HG03558 (cell line): Measurements from ENCODE around the gene LTO1.

Source experiments
- ATAC-seq: cut with Tn5 transposase; IDR thresholded peaks from one replicate; pipeline ENCODE4 v1.9.1; 2021; ENCODE audit warnings: moderate number of reproducible peaks; ENCODE audit not compliant: unreplicated experiment; ENCODE audit errors: extremely low read depth

The LTO1 gene

DNA sequence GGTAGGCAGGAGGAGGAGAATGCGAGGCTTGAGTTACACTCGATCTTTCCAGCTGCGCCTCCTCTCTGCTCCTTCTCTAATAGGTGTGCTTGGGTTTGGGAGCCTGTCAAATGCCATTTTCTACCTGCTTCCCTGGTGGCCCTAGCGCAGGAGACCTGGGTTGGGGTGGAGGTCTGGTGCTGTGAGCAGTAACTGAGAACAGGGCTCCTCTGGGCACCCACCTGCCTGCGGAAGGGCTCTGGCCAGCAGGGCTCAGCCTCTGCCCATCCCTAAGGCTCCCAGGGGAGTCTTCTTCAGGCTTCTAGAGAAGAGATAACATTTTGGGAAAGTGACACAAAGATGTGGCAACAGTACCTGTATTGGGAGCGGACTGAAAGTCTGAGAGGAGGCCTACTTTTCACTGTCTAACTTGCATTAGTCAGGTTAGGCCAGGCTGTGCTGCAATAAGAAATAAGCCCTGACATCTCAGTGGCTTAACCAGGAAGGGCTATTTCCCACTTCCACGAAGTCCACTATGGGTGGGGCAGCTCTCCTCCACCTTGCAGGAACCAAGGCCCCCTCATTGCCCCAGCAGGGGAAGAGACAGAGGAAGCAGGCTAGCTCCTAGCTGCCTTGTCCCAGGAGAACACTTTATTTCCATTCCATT, 7.7 kb upstream of the LTO1 start:
- ATAC-seq = no peak

DNA sequence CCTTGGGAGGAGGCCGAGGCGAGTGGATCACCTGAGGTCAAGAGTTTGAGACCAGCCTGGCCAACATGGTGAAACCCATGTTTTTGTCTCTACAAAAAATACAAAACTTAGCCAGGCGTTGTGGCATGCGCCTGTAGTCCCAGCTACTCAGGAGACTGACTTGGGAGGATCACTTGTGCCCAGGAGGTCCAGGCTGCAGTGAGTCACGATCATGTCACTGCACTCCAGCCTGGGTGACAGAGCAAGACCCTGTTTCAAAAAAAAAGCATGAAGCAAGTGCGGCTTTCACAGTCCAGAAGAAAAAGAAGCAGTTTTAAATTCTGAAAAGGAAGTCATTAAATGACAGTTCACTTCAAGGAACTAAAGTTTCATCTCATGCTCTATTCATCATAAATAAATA, 7.1 kb upstream of the LTO1 start:
- no peak for ATAC-seq

DNA sequence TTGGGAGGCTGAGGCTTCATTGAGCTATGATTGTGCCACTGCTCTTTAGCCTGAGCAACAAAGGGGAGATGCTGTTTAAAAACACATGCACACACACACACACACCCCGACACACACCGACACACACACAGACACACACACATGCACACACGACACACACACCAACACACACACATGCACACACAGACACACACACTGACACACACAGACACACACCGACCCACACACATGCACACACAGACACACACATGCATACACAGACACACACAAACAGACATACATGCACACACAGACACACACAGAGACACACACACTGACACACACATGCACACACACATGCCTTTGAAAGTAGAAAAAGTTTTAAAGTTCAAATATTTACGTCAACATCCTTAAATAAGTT, 5.5 kb upstream of the LTO1 start:
- no peak for ATAC-seq

DNA sequence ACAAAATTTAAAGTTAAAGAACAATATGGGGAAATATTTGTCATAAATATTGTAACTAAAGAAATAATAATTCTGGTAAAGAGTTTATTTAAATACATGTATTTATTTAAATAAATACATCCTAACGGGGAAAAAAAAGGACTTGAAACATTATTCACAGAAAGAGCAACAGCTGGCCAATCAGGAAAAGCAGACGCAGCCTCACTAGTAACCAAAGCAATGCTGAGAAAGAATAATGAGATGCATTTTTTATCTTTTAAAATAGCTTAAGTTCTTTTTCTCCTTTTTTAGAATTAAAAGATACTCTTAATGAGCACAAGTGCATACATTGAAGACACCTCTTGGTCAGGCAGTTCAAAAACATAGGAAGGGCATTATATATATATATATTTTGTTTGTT, 2.6 kb upstream of the LTO1 start:
- ATAC-seq = no peak

DNA sequence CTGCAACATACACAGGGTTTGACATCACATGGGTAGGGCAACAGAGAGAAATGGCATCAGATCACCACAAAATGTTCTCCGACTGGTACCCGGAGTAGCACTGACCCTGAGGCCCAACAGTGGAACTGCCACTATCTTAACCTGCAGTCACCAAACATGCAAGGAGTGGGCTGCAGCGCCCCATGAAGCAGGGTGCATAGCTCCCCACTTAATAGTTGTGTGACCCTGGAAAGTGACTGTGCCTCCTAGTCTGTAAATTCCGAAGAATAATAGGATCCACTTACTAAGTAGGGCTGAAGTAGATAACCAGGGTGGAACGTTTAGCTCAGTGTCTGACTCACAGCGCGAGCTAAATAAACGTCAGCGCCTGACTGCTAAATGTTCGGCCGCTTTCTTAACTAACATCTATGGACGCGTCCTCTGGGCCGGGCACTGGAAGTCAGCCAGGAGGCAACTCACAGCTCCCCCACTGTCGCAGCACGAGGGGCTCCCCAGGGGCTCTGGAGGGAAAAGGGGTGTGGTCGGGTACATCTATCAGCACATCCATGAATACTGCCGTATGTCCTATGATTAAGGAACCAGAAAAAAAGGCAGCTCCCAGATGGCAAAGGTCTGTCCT, 777 bp downstream of the LTO1 start:
- no peak for ATAC-seq

DNA sequence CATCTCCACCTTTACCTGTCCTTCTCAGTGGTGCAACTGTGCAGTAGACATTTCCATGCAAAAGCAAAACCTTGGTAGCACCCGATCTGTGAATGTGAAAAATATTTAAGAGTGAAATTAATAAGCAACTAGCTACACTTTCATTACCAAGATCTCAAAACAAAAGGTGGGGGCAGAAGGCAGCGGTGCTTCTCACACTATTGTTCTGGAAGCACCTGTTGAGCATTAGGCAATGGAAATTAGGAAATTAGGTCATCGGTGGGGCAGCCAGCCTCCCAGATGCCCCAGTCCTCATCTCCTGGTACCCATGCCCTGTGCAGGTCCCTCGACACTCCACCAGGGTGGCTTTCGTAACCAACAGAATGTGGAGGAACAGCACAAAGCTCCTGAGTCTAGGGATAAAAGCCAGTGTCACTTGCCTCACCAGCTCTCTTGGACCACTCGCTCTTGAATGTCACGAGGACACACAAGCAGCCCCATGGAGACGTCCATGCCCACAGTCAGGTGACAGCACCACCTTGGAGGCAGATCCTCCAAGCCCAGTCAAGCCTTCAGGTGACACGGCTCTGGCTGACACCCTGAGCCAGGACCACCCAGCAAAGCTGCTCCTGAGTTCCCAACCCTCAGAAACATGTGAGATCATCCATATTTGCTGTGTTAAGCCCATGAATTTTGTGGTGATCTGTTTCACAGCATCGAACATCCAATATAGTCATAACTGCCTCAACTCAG, 3.3 kb downstream of the LTO1 start:
- no peak for ATAC-seq

DNA sequence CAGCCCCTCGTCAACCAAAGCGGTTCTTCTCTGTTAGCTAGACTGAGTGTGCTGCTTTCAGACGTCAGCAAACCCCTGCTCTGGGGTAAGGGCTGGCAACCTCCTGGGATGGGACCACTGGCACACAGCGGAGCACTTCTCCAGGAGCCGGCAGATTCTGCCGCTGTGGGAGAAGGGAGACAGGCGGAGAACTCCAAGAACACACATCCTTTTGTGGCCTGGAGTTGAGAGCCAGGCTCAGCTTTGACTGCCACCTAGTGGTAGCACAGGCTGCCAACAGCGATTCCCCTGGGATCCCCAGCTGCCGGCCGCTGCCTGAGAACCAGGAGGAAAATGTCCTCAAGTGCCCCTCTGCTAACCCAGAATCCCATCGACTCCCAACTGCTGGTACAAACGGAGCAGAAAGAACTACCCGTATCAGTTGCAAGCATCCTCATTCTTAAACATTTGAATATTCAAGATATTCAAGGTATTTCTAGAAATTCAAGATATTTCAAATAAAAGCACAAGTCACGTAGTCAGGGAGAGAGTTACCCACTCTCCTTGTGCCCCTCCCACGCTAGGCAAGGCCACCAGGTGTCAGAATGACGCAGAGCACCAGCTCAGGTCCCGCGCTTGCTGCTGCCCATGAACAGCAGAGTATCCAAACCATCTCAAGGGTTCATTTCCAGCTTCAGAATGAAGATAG, 4.9 kb downstream of the LTO1 start:
- ATAC-seq = no peak

DNA sequence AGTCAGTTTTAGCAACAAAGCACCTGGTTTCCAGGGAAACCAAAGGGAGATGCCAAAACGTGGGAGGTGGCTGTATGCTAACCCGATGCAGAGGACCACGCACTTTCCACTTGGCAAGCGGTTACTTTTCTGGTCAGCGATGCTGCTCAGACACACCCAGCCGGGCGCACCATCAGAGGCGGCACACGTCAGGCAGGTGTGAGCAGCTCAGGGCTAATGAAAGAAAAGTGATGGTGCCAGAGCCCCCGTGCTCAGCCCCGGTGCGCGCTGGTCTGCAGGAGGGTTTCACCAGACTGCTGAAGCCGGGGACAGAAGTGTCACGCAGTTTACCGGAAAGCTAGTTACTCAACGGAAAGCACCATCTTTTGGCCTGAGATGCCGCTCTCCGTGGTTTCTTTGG, 5.7 kb downstream of the LTO1 start:
- no peak for ATAC-seq

DNA sequence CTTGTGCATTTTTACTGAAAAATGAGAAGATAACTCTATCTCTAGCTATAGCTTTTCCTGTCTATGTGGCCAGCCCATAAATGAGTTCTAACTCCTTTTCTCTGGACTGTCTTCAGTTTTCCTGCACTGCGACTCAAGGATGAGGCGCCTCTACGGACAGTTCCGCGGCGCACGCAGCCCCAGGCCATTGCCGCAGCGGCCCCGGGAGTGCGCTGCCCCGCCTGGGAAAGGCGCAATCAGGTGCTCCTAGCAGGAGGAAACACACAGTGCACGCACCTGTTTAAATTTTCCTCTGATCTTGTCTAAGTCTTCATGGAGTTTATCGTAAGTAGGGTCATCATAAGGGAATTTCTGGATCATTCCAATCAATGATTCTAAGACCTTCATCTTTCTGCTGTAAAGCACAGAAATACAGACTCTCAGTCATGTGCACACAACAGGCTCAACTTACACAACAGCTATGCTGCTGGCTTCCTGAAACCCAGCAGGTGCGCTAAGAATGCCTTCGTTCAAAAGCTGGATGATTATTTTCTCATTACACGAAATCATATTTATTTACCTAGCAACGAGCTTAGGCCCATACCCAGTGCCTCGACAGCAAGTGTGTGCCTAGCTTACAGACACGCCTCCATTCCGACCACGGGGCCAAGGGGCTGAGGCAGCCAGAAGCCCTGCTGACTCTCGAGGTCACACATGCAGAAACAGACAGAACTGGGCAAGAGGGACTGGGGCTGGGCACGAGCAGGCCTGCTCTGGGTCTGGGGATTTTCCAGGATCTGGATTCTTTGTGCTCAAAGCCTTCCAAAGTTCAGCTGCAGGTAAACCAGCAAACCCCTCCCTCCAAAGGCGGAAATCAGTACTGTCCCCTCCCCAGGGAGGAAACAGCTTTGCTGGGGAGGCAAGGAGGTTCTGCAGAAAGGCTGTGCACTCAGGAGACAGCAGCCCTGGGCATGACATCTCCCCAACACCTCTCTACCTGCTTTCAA, 7.2 kb downstream of the LTO1 start:
- no peak for ATAC-seq

DNA sequence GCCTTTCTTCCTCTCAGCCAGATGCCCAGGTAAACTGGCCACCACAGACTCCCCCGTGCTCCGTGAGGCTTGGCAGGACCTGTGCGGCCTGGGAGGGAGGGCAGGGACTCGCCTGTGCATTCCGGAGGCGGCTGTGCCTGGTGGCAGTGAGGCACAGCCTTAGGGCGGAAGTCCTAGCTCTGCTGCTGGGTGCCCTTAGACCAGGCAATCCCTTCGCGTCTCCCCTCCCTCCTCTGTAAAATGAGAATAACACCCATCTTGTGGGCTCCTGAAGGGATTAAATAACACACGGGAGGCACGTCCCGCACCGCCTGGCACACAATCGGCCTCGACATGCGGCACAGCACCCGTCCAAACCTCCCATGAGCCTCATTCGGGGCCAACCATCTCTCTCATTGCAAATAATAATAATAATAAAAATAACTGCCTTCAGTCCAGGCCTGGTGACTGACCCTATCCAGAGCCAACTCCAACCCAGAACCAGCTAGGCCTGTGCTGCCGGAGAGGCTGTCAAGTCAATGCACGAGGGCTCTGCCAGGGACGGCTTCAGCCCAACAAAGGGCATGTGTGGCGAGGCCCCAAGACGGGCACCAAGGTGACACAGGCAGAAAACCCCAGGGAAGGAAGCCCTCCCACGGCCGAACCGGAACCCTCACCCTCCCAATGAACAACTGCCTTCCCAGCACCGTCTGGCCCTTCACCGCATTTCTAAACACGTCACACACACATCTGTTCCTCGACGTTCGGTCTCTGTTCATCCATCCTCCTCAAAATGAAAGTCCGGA, 8.2 kb downstream of the LTO1 start:
- ATAC-seq = no peak

DNA sequence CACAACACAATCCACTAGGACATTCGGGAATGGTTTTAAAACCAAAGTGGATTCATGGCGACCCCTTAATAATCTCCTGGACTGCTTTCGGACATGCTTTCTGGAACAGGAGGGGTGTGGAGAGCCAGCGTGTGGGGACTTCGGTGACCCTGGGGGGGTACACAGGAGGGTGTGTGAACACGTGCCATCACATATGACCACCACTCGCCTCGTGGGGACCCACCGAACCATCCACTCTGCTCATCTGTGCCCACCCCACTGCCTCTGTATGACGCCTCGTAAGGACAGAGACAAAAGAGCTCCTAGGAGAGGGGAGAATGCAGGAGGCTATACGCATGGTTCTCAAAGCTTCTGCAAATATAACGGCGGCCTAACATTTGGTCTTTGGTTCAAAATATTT, 8.9 kb downstream of the LTO1 start:
- no peak for ATAC-seq

DNA sequence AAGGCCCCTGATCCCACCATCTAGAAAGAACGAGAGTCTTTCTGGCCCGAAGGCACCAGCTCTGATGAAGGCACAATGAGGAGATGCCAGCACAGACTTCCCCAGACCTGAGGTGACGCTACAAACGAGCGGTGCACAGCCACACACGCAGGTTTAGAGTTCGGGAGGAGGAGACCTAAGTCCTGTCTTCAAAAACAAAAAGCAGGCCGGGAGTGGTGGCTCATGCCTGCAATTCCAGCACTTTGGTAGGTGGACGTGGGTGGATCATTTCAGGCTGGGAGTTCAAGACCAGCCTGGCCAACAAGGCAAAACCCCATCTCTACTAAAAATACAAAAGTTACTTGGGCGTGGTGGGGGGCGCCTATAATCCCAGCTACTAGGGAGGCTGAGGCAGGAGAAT, 9.5 kb downstream of the LTO1 start:
- no peak for ATAC-seq

DNA sequence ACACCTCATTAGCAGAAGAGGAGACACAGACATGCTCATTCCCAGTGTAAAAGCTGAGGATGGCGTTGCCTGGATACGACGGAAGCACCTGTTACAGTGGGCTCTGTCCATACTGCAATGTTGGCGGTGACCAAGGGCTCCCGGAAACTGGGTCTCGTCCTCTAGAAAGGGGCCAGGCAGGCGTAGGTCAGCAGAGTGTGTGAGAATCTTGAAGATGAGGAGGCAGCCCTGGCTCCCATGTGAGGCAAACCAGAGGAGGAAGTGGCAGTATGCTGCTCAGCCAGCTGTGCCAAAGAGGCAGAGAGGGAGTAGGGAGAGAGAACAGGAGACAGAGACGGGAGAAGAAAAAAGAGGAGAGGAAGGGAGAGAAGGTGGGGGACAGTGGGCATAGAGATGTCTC, 10.3 kb downstream of the LTO1 start:
- no peak for ATAC-seq

DNA sequence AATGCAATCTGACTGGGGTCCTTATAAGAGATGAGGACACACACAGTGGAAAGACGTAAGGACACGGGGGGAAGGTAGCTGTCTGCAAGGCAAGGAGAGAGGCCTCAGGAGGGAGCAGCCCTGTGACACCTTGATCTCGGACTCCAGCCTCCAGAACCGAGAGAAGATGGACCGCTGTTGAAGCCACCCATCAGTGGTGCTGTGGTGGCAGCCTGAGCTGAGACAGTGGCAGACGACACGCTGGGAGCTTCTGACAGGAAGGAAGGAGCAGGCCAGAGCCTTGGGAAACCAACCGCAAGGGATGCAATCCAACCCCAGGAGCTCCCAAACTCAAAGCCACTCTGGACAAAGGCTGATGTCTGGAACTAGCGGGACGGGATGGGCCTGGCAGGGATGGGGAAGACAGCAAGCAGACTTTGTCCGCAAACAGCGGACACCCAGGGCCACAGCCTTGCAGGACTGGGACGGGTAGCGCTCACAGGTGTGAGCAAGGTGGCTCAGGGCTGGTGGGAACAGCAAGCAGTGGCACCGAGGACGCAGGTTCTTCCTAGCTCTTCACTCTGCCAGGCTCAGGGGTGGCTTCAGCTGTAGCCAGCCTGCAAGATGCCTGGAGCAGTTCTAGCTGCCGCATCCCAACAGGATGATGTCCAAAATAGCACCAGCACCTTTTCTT, 10.9 kb downstream of the LTO1 start:
- no peak for ATAC-seq

DNA sequence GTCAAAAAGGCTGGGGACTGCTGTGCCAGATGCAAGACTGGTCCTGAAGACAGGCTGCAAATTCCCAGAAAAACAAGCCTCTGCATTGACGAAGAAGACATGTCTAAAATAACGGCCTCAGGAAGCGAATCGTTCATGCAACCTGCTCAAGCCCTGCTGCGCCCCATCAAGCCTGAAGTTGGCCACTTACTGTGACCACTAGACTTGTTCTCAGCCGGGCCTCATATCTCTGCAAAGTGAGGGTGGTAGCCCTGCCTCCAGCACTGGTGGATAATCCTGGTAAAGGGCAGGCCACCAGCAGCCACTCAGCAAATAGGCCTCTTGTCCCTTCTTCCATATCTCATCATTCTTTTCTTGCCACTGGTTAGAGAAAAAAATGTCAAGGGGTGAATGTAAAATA, 11.8 kb downstream of the LTO1 start:
- ATAC-seq = no peak

DNA sequence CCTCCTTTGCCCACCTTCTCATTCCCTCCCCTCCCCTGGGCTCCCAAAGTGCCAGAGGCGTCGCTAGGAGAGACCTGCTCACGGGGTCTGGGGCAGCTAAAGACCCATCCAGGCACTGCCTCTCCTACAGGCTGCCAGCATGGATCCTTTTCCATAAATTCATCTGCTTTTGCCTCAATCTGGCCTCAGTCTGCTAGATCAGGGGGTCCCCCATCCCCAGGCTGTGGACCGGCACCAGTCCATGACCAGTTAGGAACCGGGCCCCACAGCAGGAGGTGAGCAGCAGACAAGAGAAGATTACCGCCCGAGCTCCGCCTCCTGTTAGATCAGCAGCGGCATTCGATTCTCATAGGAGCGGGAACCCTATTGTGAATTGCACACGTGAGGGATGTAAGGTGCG, 12.3 kb downstream of the LTO1 start:
- no peak for ATAC-seq

DNA sequence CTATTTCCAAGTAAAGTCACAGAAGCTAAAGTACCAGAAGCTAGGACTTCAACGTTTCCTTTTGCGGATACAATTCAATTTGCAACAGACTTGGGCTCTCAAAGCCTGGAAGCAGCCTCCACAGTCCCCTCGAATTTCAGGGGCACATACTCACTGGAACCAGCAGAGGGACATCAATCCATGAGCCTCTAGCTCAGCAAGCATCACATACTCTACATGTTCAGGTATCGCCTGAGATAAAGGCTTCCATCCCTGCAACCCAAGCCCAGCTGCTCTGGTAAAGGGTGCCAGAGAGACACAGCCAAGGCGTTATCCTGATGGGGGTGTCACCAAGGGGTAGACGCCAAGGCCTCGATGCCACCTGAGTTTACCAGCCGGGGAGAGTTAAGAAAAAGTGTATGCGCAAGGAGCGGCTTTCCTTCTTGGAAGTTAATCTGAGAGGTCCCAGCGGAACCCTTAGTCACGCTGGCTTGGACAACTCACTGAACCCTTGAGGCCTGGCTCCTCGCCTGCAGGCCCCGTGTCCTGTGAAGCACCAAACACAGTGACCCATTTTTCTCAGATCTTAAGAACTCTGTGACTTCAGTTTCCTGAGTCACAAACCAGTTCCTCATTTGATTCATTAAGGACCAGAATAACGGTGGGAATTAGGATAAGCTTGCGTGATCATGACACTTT, 13.0 kb downstream of the LTO1 start:
- no peak for ATAC-seq

DNA sequence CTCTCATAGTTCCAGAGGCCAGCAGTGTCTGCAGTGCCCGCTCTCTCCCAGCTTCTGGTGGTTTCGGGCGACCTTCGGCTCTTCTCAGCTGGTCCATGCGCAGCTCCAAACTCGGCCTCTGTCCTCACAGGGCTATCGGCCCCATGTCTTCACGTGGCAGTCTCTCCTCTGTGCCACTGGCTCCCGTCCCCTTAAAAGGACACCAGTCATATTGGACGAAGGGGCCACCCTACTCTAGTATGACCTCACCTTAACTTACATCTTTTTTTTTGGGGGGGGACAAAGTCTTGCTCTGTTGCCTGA, 13.8 kb downstream of the LTO1 start:
- ATAC-seq = no peak
